H9 (cell line): Measurements from ENCODE around the gene TRIM26. TPM values are rescaled to one million over a fixed set of nuclear protein-coding genes. Genes with fewer than 3 reads are reported as not detected.
"Not testable (repeated sequence)": the region's sequence is repeated elsewhere in the genome, so short reads cannot be mapped to it uniquely, and the experiment has no call there.

Source experiments
- DNase-seq: peaks from one replicate; pipeline ENCODE4 v3.0.0-alpha.2; 2017
- H2AFZ ChIP-seq: one replicate; pipeline ENCODE4 v1.6.1; 2013; ENCODE audit warnings: mild to moderate bottlenecking, low read length, control low read depth, moderate library complexity
- H2AK5ac ChIP-seq: 2 replicates; pipeline ENCODE4 v1.6.1; 2013; ENCODE audit warnings: low read length, control low read depth, mixed read lengths; ENCODE audit not compliant: insufficient read length
- H2BK120ac ChIP-seq: one replicate; pipeline ENCODE4 v1.6.1; 2013; ENCODE audit warnings: low read depth, mild to moderate bottlenecking, low read length, control low read depth, inconsistent platforms; ENCODE audit not compliant: poor library complexity, severe bottlenecking
- H2BK12ac ChIP-seq: 2 replicates; pipeline ENCODE4 v1.6.1; 2013; ENCODE audit warnings: low read length, control low read depth, mixed read lengths, low read depth; ENCODE audit not compliant: insufficient read length
- H2BK15ac ChIP-seq: 2 replicates; pipeline ENCODE4 v1.6.1; 2013; ENCODE audit warnings: low read depth, low read length, control low read depth
- H2BK20ac ChIP-seq: one replicate; pipeline ENCODE4 v1.6.1; 2013; ENCODE audit warnings: low read depth, mild to moderate bottlenecking, low read length, control low read depth, inconsistent platforms; ENCODE audit not compliant: poor library complexity, severe bottlenecking
- H2BK5ac ChIP-seq: 2 replicates; pipeline ENCODE4 v1.6.1; 2013; ENCODE audit warnings: low read length, control low read depth, mixed read lengths; ENCODE audit not compliant: insufficient read length
- H3K14ac ChIP-seq: 2 replicates; pipeline ENCODE4 v1.6.1; 2013; ENCODE audit warnings: low read length, control low read depth; ENCODE audit not compliant: insufficient read depth
- H3K18ac ChIP-seq: 2 replicates; pipeline ENCODE4 v1.6.1; 2013; ENCODE audit warnings: low read depth, mild to moderate bottlenecking, mixed read lengths, low read length, control low read depth; ENCODE audit not compliant: insufficient read length
- H3K23ac ChIP-seq: 2 replicates; pipeline ENCODE4 v1.6.1; 2013; ENCODE audit warnings: low read length, control low read depth, mixed read lengths, low read depth; ENCODE audit not compliant: insufficient read length
- H3K23me2 ChIP-seq: 2 replicates; pipeline ENCODE4 v1.6.1; 2013; ENCODE audit warnings: low read depth, mild to moderate bottlenecking, mixed read lengths, low read length, control low read depth; ENCODE audit not compliant: insufficient read length, poor library complexity, severe bottlenecking
- H3K27ac ChIP-seq: 2 replicates; pipeline ENCODE4 v1.5.1; 2013; ENCODE audit warnings: low read length, control low read depth, mixed read lengths, low read depth; ENCODE audit not compliant: insufficient read length
- H3K27me3 ChIP-seq: 2 replicates; pipeline ENCODE4 v1.6.1; 2013; ENCODE audit warnings: low read length, control low read depth, inconsistent platforms; ENCODE audit not compliant: insufficient read depth
- H3K4ac ChIP-seq: 2 replicates; pipeline ENCODE4 v1.6.1; 2013; ENCODE audit warnings: low read depth, mild to moderate bottlenecking, control low read depth, inconsistent platforms, low read length, moderate library complexity
- H3K4me1 ChIP-seq: 2 replicates; pipeline ENCODE4 v1.6.1; 2013; ENCODE audit warnings: low read length, control low read depth, inconsistent platforms; ENCODE audit not compliant: insufficient read depth
- H3K4me2 ChIP-seq: 2 replicates; pipeline ENCODE4 v1.6.1; 2013; ENCODE audit warnings: low read length, control low read depth, mixed read lengths; ENCODE audit not compliant: insufficient read length, insufficient read depth
- H3K56ac ChIP-seq: 2 replicates; pipeline ENCODE4 v1.6.1; 2013; ENCODE audit warnings: low read depth, mild to moderate bottlenecking, mixed read lengths, low read length, control low read depth; ENCODE audit not compliant: insufficient read length
- H3K79me1 ChIP-seq: 2 replicates; pipeline ENCODE4 v1.6.1; 2013; ENCODE audit warnings: low read depth, mild to moderate bottlenecking, moderate library complexity, low read length, control low read depth, inconsistent platforms; ENCODE audit not compliant: insufficient read depth, poor library complexity, severe bottlenecking
- H3K79me2 ChIP-seq: 2 replicates; pipeline ENCODE4 v1.6.1; 2013; ENCODE audit warnings: low read length, control low read depth, inconsistent platforms; ENCODE audit not compliant: insufficient read depth
- H3K9ac ChIP-seq: 2 replicates; pipeline ENCODE4 v1.6.1; 2013; ENCODE audit warnings: low read length, control low read depth, mixed read lengths; ENCODE audit not compliant: insufficient read length; ENCODE audit errors: extremely low read depth
- H3K9me3 ChIP-seq: one replicate; pipeline ENCODE4 v1.6.1; 2013; ENCODE audit warnings: low read depth, low read length, inconsistent platforms; ENCODE audit not compliant: control insufficient read depth
- H3T11ph ChIP-seq: one replicate; pipeline ENCODE4 v1.6.1; 2013; ENCODE audit warnings: mild to moderate bottlenecking, low read length, control low read depth, inconsistent platforms
- H4K20me1 ChIP-seq: one replicate; pipeline ENCODE4 v1.6.1; 2013; ENCODE audit not compliant: control insufficient read depth, insufficient read length, insufficient read depth
- H4K5ac ChIP-seq: 2 replicates; pipeline ENCODE4 v1.6.1; 2013; ENCODE audit warnings: low read depth, mild to moderate bottlenecking, mixed read lengths, low read length, control low read depth; ENCODE audit not compliant: insufficient read length
- H4K8ac ChIP-seq: replicated peaks from 2 replicates; pipeline ENCODE4 v1.6.1; 2013; ENCODE audit warnings: low read length, control low read depth, mixed read lengths, low read depth; ENCODE audit not compliant: insufficient read length
- H4K91ac ChIP-seq: 2 replicates; pipeline ENCODE4 v1.6.1; 2013; ENCODE audit warnings: low read depth, mild to moderate bottlenecking, moderate library complexity, mixed read lengths, low read length, control low read depth; ENCODE audit not compliant: insufficient read length
- H3K27ac Mint-ChIP-seq, 3 experiments: 2 replicates in 2 of 3; 3 replicates in 1 of 3; pipeline ENCODE4 v1.8.0; 2020 to 2021; ENCODE audit warnings: mixed read lengths in 3 of 3, mild to moderate bottlenecking in 1 of 3, moderate library complexity in 1 of 3
- H3K27me3 Mint-ChIP-seq: 2 replicates; pipeline ENCODE4 v1.8.0; 2021; ENCODE audit warnings: low read depth, mild to moderate bottlenecking, moderate library complexity, mixed read lengths
- H3K36me3 Mint-ChIP-seq, 3 experiments: 2 replicates in 2 of 3; 3 replicates in 1 of 3; pipeline ENCODE4 v1.8.0; 2020 to 2021; ENCODE audit warnings: low read depth in 3 of 3, mixed read lengths in 3 of 3; ENCODE audit not compliant: insufficient read depth in 1 of 3
- H3K4me1 Mint-ChIP-seq, 2 experiments: 2 replicates each; pipeline ENCODE4 v1.8.0; 2020; ENCODE audit warnings: mixed read lengths in 2 of 2
- H3K4me3 Mint-ChIP-seq, 2 experiments: 2 replicates in 1 of 2; 3 replicates in 1 of 2; pipeline ENCODE4 v1.8.0; 2020 to 2021; ENCODE audit warnings: mild to moderate bottlenecking in 2 of 2, mixed read lengths in 2 of 2, moderate library complexity in 1 of 2
- H3K9me3 Mint-ChIP-seq, 2 experiments: 2 replicates in 1 of 2; 3 replicates in 1 of 2; pipeline ENCODE4 v1.8.0; 2020; ENCODE audit warnings: mild to moderate bottlenecking in 2 of 2, mixed read lengths in 2 of 2, moderate library complexity in 1 of 2
- WGBS: extraction: QIAGEN DNeasy Blood & Tissue Kit; methylation state at CpG from one replicate; pipeline ENCODE4 v1.1.7; 2013; ENCODE audit warnings: missing lambda C conversion rate, low lambda C conversion rate, mixed read lengths; ENCODE audit not compliant: insufficient read length; ENCODE audit errors: extremely low coverage; 5-methylcytosine and 5-hydroxymethylcytosine counted together
- total RNA-seq: library from RNA; stranded (reverse); gene quantifications from 2 replicates; pipeline ENCODE4 v1.2.1, GENCODE V29; 2021
- TF ChIP-seq, protein P1 (sequence below): fragments of 200-600 bp; sonication (generic); conservative IDR thresholded peaks from 3 replicates; pipeline ENCODE4 v1.8.0; 2021; ENCODE audit warnings: antibody characterized with exemption, mild to moderate bottlenecking

Gene TRIM26
- total RNA-seq, 1 experiment from 2014 or later: 35.8 TPM

DNA sequence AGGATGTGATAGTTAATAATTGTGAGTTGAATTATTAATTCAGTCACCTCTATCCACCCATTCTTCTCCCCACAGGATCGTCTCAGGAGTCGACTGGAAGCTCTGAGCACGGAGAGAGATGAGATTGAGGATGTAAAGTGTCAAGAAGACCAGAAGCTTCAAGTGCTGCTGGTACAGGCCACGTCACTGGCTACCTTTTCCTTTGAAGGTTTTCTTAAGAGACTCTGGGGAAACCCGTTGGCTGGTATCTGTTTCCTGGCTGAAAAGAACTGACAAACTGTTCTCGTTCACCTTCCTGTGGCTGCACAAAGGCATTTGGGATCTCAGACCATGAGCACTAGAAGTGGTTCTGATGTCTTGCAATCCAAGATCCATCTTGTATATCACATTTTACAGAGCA is 46.1 kb downstream of the TRIM26 start:
- DNase-seq: no peak
- Histone ChIP-seq H2BK120ac (no peak overlapping the region), H2AK5ac (no peak overlapping the region), H2BK5ac (no peak overlapping the region), H3K9ac (no peak overlapping the region), H3K4ac (no peak overlapping the region), H3T11ph (no peak overlapping the region), H2BK20ac (no peak overlapping the region), H2BK12ac (no peak overlapping the region), H3K27ac (no peak overlapping the region), H3K27me3 (no peaks in the 10 kb centered on the region; the same call in 1 of the 2 replicates), H4K5ac (no peak overlapping the region), H3K4me1 (peaks cover 3% of the 10 kb centered on the region; the same call in 1 of the 2 replicates), H4K8ac (no peak overlapping the region), H3K56ac (no peak overlapping the region), H4K20me1 (no peaks in the 10 kb centered on the region), H3K23ac (no peak overlapping the region), H3K79me2 (no peaks in the 10 kb centered on the region), H3K23me2 (peaks cover 5% of the 10 kb centered on the region), H2BK15ac (no peak overlapping the region), H2AFZ (no peak overlapping the region), H3K4me2 (no peak overlapping the region), H3K14ac (no peak overlapping the region), H3K79me1 (no peaks in the 10 kb centered on the region), H3K18ac (no peak overlapping the region), H3K9me3 (no peaks in the 10 kb centered on the region), H4K91ac (no peak overlapping the region)
- Mint-ChIP-seq H3K36me3 (no peaks in the 10 kb centered on the region), H3K4me1 (peaks cover 8% of the 10 kb centered on the region in 2 experiments), H3K27ac (no peak overlapping the region), H3K9me3 (peaks cover 0 to 3% of the 10 kb centered on the region in 2 experiments; a peak in 1 of 5 replicates), H3K4me3 (no peak overlapping the region), H3K27me3 (peaks cover 60% of the 10 kb centered on the region)
- TF ChIP-seq, protein P1, sequence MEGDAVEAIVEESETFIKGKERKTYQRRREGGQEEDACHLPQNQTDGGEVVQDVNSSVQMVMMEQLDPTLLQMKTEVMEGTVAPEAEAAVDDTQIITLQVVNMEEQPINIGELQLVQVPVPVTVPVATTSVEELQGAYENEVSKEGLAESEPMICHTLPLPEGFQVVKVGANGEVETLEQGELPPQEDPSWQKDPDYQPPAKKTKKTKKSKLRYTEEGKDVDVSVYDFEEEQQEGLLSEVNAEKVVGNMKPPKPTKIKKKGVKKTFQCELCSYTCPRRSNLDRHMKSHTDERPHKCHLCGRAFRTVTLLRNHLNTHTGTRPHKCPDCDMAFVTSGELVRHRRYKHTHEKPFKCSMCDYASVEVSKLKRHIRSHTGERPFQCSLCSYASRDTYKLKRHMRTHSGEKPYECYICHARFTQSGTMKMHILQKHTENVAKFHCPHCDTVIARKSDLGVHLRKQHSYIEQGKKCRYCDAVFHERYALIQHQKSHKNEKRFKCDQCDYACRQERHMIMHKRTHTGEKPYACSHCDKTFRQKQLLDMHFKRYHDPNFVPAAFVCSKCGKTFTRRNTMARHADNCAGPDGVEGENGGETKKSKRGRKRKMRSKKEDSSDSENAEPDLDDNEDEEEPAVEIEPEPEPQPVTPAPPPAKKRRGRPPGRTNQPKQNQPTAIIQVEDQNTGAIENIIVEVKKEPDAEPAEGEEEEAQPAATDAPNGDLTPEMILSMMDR: no peak
- no CpG with 5 or more reads among the region's 6 CpGs for WGBS

DNA sequence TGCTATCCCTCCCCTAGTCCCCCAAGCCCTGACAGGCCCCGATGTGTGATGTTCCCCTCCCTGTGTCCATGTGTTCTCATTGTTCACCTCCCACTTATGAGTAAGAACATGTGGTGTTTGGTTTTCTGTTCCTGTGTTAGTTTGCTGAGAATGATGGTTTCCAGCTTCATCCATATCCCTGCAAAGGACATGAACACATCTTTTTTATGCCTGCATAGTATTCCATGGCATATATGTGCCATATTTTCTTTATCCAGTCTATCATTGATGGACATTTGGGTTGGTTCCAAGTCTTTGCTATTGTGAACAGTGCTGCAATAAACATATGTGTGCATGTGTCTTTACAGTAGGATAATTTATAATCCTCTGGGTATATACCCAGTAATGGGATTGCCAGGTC is 48.0 kb downstream of the TRIM26 start:
- H3K9me3 Mint-ChIP-seq, H2AK5ac ChIP-seq, H3K18ac ChIP-seq, H3K4me1 ChIP-seq, H4K8ac ChIP-seq, H2BK15ac ChIP-seq, DNase-seq, H3K14ac ChIP-seq, H3K4me3 Mint-ChIP-seq, H4K20me1 ChIP-seq, H2BK12ac ChIP-seq, H4K91ac ChIP-seq, H2BK120ac ChIP-seq, H3K9ac ChIP-seq, H3T11ph ChIP-seq, H4K5ac ChIP-seq, H3K4me1 Mint-ChIP-seq, H3K4ac ChIP-seq, H3K23ac ChIP-seq, H2BK5ac ChIP-seq, H3K27ac ChIP-seq, H3K36me3 Mint-ChIP-seq, H3K79me2 ChIP-seq, H2BK20ac ChIP-seq, H2AFZ ChIP-seq, H3K27me3 ChIP-seq, H3K27ac Mint-ChIP-seq, H3K79me1 ChIP-seq, H3K23me2 ChIP-seq, H3K56ac ChIP-seq, H3K9me3 ChIP-seq, H3K4me2 ChIP-seq: not testable (repeated sequence)
- peaks cover 46% of the 10 kb centered on the region for H3K27me3 Mint-ChIP-seq
- no CpG with 5 or more reads among the region's 1 CpG for WGBS
